ENCODE measurements around the gene CHSY1.

CHSY1 gene

GRCh38 chr15:101209285-101209845 lies 42.5 kb downstream of the CHSY1 start:
- no peak for DNase-seq

DNA sequence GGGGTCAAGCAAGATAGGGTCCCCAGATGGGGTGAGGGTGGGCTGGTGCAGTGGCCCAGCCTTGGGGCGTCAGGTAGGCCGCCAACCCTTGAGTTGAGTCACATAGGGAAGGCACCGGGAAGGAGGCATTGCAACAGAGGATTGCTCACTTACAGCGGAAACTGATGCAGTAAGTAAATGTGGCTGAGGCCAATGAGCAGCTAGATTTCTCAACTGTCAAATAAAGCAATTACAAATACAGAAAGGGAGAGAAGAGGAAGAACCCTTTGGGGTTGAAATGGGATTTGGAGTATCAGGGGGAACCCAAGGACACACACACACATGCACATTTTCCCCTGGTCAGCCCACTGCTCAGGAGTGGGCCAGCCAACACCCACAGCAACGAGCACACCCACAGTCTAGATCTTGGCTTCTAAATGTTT lies 44.0 kb downstream of the CHSY1 start:
- DNase-seq, result peak; percentile 89 to 90

- DNase-seq, result no peak
These were observed 45.7 kb downstream of the CHSY1 start for GRCh38 chr15:101206176-101206591.

GRCh38 chr15:101204739-101205535 lies 46.9 kb downstream of the CHSY1 start:
- no peak for DNase-seq

DNA sequence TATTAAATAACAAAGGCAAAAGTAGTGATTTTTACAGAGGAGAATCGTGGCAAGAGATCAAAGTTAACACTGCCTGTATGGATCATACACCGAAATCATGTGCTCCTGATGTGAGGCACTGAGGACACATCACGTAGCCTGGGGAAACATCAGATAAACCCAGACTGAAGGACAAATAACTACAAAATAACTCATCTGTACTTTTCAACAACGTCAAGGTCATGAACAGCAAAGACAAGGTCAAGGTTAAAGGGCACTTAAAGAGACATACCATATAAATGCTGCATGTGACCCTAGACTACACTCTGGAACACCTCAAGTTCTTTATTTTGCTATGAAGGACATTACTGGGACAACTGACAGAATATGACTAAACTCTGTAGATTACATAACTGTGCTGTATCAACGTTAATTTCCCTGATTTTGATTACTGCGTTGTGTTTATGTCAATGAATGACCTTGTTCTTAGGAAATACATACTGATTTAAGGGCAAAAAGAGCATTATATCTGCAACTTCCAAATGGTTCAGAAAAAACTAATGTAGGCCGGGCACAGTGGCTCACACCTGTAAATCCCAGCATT lies 48.1 kb downstream of the CHSY1 start:
- no peak for DNase-seq

GRCh38 chr15:101203029-101203573 lies 48.7 kb downstream of the CHSY1 start:
- DNase-seq, result no peak

GRCh38 chr15:101201411-101202174 lies 50.3 kb downstream of the CHSY1 start:
- DNase-seq, result peak; percentile 93 to 95

GRCh38 chr15:101200181-101200580 lies 51.7 kb downstream of the CHSY1 start:
- DNase-seq, result no peak

- no peak for DNase-seq
These were observed 53.0 kb downstream of the CHSY1 start for GRCh38 chr15:101198800-101199199.

GRCh38 chr15:101198031-101198575 lies 53.7 kb downstream of the CHSY1 start:
- no peak for DNase-seq

DNA sequence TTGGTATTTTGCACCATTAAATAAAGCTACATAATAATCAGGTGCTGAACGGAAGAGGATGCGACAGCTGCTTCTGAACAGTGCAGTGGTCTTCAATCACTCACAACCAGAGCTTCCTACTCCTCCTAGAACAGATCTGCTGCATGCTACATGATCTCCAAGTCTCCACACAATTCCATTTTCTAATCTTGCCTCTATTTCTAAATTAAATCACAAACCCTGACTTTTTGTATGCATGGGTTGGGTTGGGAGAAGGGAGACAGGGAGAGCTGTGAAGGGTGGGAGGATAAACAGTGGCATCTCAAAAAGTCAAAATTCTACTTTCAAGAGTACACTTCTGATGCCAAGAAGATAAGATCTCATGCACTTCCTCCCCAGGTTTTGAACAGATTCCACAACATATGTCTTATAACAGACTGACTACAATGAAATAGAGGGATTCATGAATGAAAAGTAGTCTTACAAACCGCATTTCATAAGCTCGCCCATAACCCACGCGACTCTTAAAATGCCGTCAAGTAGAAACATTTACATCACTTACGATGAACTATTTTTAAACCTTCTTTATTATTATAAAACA lies 57.2 kb downstream of the CHSY1 start:
- peak in 1 of 2 experiments; percentile 19 for DNase-seq

GRCh38 chr15:101193806-101194545 lies 57.9 kb downstream of the CHSY1 start:
- DNase-seq, result no peak

DNA sequence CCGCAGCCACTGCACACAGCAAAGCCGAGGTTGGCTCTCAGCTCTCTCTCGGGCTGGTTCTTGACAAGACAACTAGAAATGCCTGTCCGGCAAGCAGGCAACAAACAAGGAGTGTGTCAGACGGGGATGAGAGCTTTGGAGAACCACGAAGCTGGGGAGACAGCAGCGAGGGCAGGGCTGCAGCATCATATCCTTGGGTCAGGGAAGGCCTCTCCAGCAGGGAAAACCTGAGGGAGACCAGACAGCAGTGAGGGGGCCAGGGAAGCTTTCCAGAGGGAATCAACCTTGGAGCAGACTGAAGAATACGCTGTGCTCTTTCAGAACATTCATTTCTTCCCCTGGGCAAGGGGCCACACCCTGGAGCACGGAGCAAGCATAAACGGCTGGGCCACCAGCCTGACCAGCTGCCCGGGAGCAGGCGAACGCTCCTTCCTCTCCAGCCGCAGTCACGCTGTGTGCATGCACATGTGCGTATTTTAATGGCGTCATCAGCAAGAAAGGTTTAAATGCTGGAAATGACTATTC lies 58.7 kb downstream of the CHSY1 start:
- no peak for DNase-seq

GRCh38 chr15:101192081-101192480 lies 59.8 kb downstream of the CHSY1 start:
- no peak for DNase-seq

- DNase-seq, result no peak
These were observed 60.6 kb downstream of the CHSY1 start for GRCh38 chr15:101191242-101191641.

- DNase-seq, result no peak
These were observed 61.7 kb downstream of the CHSY1 start for GRCh38 chr15:101190092-101190595.

- no peak for DNase-seq
These were observed 62.3 kb downstream of the CHSY1 start for GRCh38 chr15:101189409-101190091.

DNA sequence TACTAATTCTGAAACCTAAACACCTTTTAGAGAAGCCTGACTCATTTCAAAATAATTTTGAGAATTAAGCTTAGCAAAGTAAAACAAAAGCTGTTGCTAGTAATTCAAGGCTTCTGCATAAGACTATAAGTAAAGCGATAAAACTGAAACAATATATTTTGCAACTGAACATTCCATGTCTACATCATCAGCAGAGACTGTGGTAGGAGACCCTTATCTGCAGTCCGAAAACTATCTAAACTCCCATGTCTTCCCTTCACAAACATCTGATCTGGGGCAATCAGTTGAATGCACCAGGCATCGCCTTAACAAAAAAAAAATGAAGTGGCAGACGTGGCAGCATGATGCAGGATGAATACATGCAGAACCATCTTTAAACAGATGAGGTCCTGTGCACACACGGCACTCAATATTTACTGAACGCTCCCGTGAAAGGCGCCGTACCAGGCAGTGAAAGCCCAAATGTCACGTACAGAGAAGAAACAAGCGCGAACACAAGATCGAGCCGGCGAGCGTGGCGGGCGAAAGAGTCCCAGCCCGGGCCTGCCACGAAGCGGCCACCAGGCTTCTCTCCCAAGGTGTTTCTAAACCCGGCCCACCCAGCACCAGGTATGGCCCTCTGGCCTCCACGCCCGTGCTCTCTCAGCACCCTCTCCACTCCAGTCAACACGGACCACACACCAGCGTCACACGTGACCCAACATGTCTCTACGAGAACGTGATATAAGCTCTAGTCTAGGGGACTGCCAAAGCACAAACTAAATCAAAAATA lies 63.0 kb downstream of the CHSY1 start:
- no peak for DNase-seq

DNA sequence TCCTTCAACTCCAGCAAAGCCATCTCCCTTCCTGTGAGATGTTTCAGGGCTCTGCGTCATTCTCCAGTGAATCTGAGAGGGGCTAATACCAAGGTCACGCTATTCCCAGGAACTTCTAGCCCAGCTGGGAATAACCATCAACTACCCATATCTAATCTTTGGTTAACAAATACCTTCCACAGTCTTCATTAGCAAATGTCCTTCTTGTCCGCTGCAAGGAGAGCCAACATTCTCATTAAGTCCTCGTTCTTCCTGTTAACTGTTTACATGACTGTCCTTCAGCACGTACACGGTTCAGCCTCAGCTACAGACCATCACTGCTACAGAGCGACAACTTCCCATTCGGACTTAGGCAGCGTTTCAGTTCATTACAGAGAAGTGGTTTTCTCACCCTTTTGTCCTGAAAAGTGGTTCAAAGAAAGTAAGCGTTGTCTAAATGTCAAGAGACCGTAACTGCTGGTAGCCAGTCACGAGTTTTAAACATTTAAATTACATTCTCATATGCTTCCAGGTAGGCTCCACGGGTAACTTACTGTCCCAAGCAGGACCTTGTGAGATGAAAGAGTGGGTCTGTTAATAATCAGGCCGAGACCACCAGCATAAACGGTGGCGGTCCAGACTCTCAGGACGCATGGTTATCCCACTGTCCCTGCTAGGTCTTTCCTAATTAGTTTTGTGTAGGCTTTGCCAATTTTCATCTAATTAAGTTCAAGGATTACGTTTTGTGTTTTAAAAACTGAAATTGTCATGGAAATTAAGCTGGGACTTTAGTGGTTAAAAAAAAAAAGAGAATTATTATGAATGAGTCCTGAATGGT lies 63.8 kb downstream of the CHSY1 start:
- DNase-seq, result no peak
